ENCODE measurements around the gene KIFC1. TPM values are rescaled to one million over a fixed set of nuclear protein-coding genes. Genes with fewer than 3 reads are reported as not detected.

KIFC1 gene
- total and polyA plus RNA-seq, 2 of the 4 experiments (the other 2 are of a cell fraction) = 33.9 to 40.6 TPM

DNA sequence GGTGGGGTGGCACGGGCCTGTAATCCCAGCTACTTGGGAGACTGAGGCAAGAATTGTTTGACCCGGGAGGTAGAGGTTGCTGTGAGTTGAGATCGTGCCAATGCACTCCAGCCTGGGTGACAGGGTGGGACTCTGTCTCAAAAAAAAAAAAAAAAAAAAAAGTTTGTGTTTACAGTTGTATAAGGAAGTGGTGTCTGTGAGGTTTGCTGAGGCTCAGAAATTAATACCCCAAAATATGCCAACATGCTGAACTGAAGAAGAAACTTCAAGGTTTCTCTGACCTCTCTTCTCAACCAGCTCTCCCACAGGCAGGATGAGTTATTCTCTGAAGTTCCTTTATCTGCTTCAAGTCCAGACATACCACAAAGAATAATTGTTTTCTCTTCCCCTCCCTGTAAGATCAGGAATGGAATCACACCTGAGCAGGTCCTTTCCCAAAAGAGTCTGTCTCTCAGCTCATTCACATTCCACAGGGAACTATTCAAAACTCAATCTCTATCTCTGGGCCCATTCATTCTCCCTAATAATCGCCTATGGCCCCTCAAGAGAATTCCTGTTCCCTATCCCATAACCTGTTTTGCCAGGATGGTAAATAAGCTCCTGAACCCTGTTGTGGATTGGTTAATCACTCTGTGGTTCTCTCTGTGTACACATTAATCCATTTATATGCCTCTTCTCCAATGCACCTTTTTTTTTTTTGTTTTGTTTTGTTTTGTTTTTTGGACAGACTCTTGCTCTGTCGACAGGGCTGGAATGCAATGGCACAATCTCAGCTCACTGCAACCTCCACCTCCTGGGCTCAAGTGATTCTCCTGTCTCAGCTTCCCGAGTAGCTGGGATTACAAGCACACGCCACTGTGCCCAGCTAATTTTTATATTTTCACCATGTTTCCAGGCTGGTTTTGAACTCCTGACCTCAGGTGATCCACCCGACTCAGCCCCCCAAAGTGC is 17.4 kb upstream of the KIFC1 start:
- intact Hi-C loops (cut with micrococcal nuclease) (no loop called here), in situ Hi-C loops (cut with MboI; ENCODE audit: low sequenced_read_pairs) (no loop called here), dilution Hi-C loops (cut with HindIII; ENCODE audit: low sequenced_read_pairs, unreplicated experiment) (no loop called here)
- Histone ChIP-seq H4K8ac (ENCODE audit: low read depth in 2 of 2, low read length in 2 of 2) (no peak overlapping the region), H3K4me2 (ENCODE audit: low read depth, low read length) (no peak overlapping the region), H2AFZ (replicated peaks; ENCODE audit: low read length, poor library complexity) (no peak overlapping the region), H4K91ac (ENCODE audit: insufficient read depth, low read depth, low read length) (no peak overlapping the region), H3K23ac (ENCODE audit: low read depth, low read length) (no peak overlapping the region), H3K56ac (ENCODE audit: extremely low read depth, insufficient read depth, low read length) (no peak overlapping the region), H3K36me3 (ENCODE audit: control insufficient read depth, insufficient read depth, low read length) (no peaks in the 10 kb centered on the region), H3K9me3 (ENCODE audit: control insufficient read depth, insufficient read depth, low read length) (no peaks in the 10 kb centered on the region), H4K20me1 (ENCODE audit: insufficient read depth, low read length) (no peaks in the 10 kb centered on the region), H3K79me1 (ENCODE audit: low read depth in 1 of 2, low read length in 2 of 2) (no peaks in the 10 kb centered on the region), H2BK20ac (ENCODE audit: low read depth, low read length) (no peak overlapping the region), H2AK9ac (replicated peaks; ENCODE audit: low read depth, low read length, poor library complexity) (no peak overlapping the region), H3K27ac (ENCODE audit: insufficient read depth, low read length) (no peak overlapping the region), H3K9ac (ENCODE audit: low read depth, low read length) (no peak overlapping the region), H3K4ac (ENCODE audit: low read depth, low read length) (no peak overlapping the region), H2BK15ac (ENCODE audit: low read depth, low read length) (no peak overlapping the region), H3K18ac (ENCODE audit: low read depth, low read length) (no peak overlapping the region), H2BK120ac (ENCODE audit: low read depth, low read length) (no peak overlapping the region), H3K4me3 (ENCODE audit: insufficient read depth, low read depth, low read length) (no peak overlapping the region), H2BK5ac (ENCODE audit: low read depth, low read length, poor library complexity, severe bottlenecking) (no peak overlapping the region), H3K14ac (replicated peaks; ENCODE audit: low read depth, low read length) (no peak overlapping the region), H3K4me1 (ENCODE audit: control insufficient read depth, insufficient read depth, low read length) (no peaks in the 10 kb centered on the region), H3K9me1 (ENCODE audit: insufficient read depth, low read length) (no peaks in the 10 kb centered on the region), H3K27me3 (ENCODE audit: control insufficient read depth, insufficient read depth, low read length) (peaks cover 2% of the 10 kb centered on the region; the same call in 1 of the 2 replicates), H2AK5ac (ENCODE audit: low read depth, low read length) (no peak overlapping the region), H4K5ac (ENCODE audit: low read depth, low read length) (no peak overlapping the region)
- ChIA-PET CTCF (interaction anchor here (0.9 to 1.2 kb wide), 2 partner anchors 10 to 75 kb away, joined by 3 read pairs; no protein-coding TSS in a partner anchor), POLR2A (ENCODE audit: unreplicated experiment) (interaction anchor here (0.6 kb wide), 1 partner anchor 15 kb away, joined by 3 read pairs; no protein-coding TSS in a partner anchor)
- TF ChIP-seq BHLHE40 (IDR thresholded peaks at IDR 0.05; ENCODE audit: low read depth, low read length) = no peak
- 79% methylated on average over 2 of the region's 8 CpGs; no CpG with 5 or more reads in 1 of the 2 experiments for WGBS, 2 experiments (ENCODE audit: extremely low coverage in 2 of 2, insufficient read length in 1 of 2)
- ATAC-seq (ENCODE audit: low read depth) (no peak; the same call in 1 of the 2 replicates), DNase-seq (no peak)
- BruUV-seq (replicated peaks) = no TSS peak
